SU-DHL-6 (cell line): ENCODE results near the gene UBTD2.
"Not testable (repeated sequence)": the region's sequence is repeated elsewhere in the genome, so short reads cannot be mapped to it uniquely, and the experiment has no call there.

Experiments used
- EZH2phosphoT487 ChIP-seq: fragments of 200-600 bp; sonication (generic), shearing (Covaris generic); conservative IDR thresholded peaks from 2 replicates; pipeline ENCODE4 v1.6.1; 2018; ENCODE audit warnings: mild to moderate bottlenecking, antibody characterized with exemption, low read length, moderate library complexity, mixed read lengths
- TF ChIP-seq, protein P1 (sequence below): fragments of 200-600 bp; sonication (generic); IDR thresholded peaks from one replicate; pipeline ENCODE4 v1.5.1; 2017; ENCODE audit warnings: antibody characterized with exemption, mild to moderate bottlenecking, low read length, moderate library complexity; ENCODE audit not compliant: insufficient read depth, poor library complexity, severe bottlenecking

DNA sequence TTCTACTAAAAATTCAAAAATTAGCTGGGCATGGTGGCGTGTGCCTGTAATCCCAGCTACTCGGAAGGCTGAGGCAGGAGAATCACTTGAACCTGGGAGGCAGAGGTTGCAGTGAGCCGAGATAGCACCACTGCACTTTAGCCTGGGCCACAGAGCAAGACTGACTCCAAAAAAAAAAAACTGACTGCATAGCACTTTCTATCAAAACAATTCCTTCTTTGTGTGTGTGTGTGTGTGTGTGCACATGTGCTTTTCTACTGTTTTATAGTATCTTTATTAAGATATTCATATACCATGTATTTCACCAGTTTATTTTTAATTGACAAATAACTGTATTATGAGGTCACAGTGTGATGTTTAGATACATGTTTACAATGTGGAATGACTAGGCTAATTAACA lies 3.6 kb upstream of the UBTD2 start:
- TF ChIP-seq, protein P1, sequence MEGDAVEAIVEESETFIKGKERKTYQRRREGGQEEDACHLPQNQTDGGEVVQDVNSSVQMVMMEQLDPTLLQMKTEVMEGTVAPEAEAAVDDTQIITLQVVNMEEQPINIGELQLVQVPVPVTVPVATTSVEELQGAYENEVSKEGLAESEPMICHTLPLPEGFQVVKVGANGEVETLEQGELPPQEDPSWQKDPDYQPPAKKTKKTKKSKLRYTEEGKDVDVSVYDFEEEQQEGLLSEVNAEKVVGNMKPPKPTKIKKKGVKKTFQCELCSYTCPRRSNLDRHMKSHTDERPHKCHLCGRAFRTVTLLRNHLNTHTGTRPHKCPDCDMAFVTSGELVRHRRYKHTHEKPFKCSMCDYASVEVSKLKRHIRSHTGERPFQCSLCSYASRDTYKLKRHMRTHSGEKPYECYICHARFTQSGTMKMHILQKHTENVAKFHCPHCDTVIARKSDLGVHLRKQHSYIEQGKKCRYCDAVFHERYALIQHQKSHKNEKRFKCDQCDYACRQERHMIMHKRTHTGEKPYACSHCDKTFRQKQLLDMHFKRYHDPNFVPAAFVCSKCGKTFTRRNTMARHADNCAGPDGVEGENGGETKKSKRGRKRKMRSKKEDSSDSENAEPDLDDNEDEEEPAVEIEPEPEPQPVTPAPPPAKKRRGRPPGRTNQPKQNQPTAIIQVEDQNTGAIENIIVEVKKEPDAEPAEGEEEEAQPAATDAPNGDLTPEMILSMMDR, result not testable (repeated sequence)
- not testable (repeated sequence) for TF ChIP-seq EZH2phosphoT487
